ENCODE results near the gene DYRK1A.

- TF ChIP-seq POLR2AphosphoS5 (IDR thresholded peaks at IDR 0.05) (no peak), CTCF (IDR thresholded peaks at IDR 0.05) (no peak), EP300 (IDR thresholded peaks at IDR 0.05; ENCODE audit: low read depth) (no peak), POLR2A (IDR thresholded peaks at IDR 0.05) (no peak)
These were observed 139.4 kb downstream of the DYRK1A start for GRCh38 chr21:37505963-37506362.

All from transverse colon (tissue), 4 donors.